GM18511 (cell line): Measurements from ENCODE around the gene SYNGR2.

Experiments
- ATAC-seq: cut with Tn5 transposase; IDR thresholded peaks from one replicate; pipeline ENCODE4 v1.9.1; 2021; ENCODE audit warnings: mild to moderate bottlenecking, moderate library complexity; ENCODE audit not compliant: unreplicated experiment

The SYNGR2 gene

GRCh38 chr17:78168242-78168902, at the start of gene SYNGR2:
TSS of gene SYNGR2 (plus strand) at chr17:78168581. CDS start at chr17:78168617, 36 bp downstream.
- ATAC-seq = peak; percentile 60

- ATAC-seq = no peak
Observed at GRCh38 chr17:78118801-78119241, 49.6 kb upstream of the SYNGR2 start.

- no peak for ATAC-seq
Observed at GRCh38 chr17:78120537-78120936, 47.8 kb upstream of the SYNGR2 start.

GRCh38 chr17:78120971-78121800, 47.2 kb upstream of the SYNGR2 start:
- ATAC-seq = no peak

GRCh38 chr17:78121801-78122215, 46.6 kb upstream of the SYNGR2 start:
- ATAC-seq = no peak

GRCh38 chr17:78122216-78122930, 46.0 kb upstream of the SYNGR2 start:
- no peak for ATAC-seq

GRCh38 chr17:78122931-78123249, 45.5 kb upstream of the SYNGR2 start:
- no peak for ATAC-seq

- no peak for ATAC-seq
Observed at GRCh38 chr17:78123258-78123929, 45.0 kb upstream of the SYNGR2 start.

GRCh38 chr17:78124081-78124835, 44.1 kb upstream of the SYNGR2 start:
- no peak for ATAC-seq

- no peak for ATAC-seq
Observed at GRCh38 chr17:78124836-78125137, 43.6 kb upstream of the SYNGR2 start.

GRCh38 chr17:78125138-78125913, 43.1 kb upstream of the SYNGR2 start:
- no peak for ATAC-seq

GRCh38 chr17:78125976-78126894, 42.1 kb upstream of the SYNGR2 start:
- ATAC-seq = no peak

GRCh38 chr17:78126895-78127238, 41.5 kb upstream of the SYNGR2 start:
- no peak for ATAC-seq

GRCh38 chr17:78127239-78127887, 41.0 kb upstream of the SYNGR2 start:
- ATAC-seq = no peak

- ATAC-seq = no peak
Observed at GRCh38 chr17:78127888-78128550, 40.4 kb upstream of the SYNGR2 start.

- ATAC-seq = peak; percentile 17
Observed at GRCh38 chr17:78128551-78129350, 39.6 kb upstream of the SYNGR2 start, which contains the start of gene TMC6. TSS of gene TMC6 (minus strand) at chr17:78128755. CDS start at chr17:78126832, 1,923 bp downstream.
